ENCODE data around the gene NRN1. TPM values are rescaled to one million over a fixed set of nuclear protein-coding genes. Genes with fewer than 3 reads are reported as not detected.

NRN1 gene
- total and polyA plus RNA-seq, 2 experiments from 2014 or later: not detected

GRCh38 chr6:5962794-5963193, 43.9 kb downstream of the NRN1 start:
- no peaks in the 10 kb centered on the region for H3K4me1 ChIP-seq (ENCODE audit: insufficient read depth)
- no peak overlapping the region for H3K4me2 ChIP-seq
- DNase-seq (ENCODE audit: low spot score): no peak
- no peaks in the 10 kb centered on the region for H3K36me3 ChIP-seq (replicated peaks; ENCODE audit: insufficient read depth, low read depth)
- no peak for TF ChIP-seq EZH2phosphoT487 (IDR thresholded peaks at IDR 0.05; ENCODE audit: low read depth, severe bottlenecking, unreplicated experiment)
- no peak for TF ChIP-seq EZH2 (IDR thresholded peaks at IDR 0.05; ENCODE audit: borderline replicate concordance)
- no peak for TF ChIP-seq CTCF (IDR thresholded peaks at IDR 0.05; ENCODE audit: poor library complexity)
- no peaks in the 10 kb centered on the region for H3K79me2 ChIP-seq
- H3K4me3 ChIP-seq: no peak overlapping the region
- WGBS (ENCODE audit: low lambda C conversion rate, missing lambda C conversion rate): 94% methylated on average over 2 of the region's 2 CpGs
- H3K27me3 ChIP-seq: no peaks in the 10 kb centered on the region
- H2AFZ ChIP-seq: no peak overlapping the region
- no peaks in the 10 kb centered on the region for H3K9me2 ChIP-seq (replicated peaks; ENCODE audit: insufficient read depth)
- no peaks in the 10 kb centered on the region for H3K9me3 ChIP-seq (ENCODE audit: low read depth)
- no peak overlapping the region for H3K27ac ChIP-seq
- no peaks in the 10 kb centered on the region for H4K20me1 ChIP-seq (ENCODE audit: insufficient read depth, poor library complexity, severe bottlenecking)

GRCh38 chr6:5961836-5962235, 44.9 kb downstream of the NRN1 start:
- Histone ChIP-seq H3K9me2 (replicated peaks; ENCODE audit: insufficient read depth) (no peaks in the 10 kb centered on the region), H3K79me2 (no peaks in the 10 kb centered on the region), H3K4me1 (ENCODE audit: insufficient read depth) (no peaks in the 10 kb centered on the region), H3K4me3 (no peak overlapping the region), H2AFZ (no peak overlapping the region), H3K27me3 (no peaks in the 10 kb centered on the region), H3K4me2 (no peak overlapping the region), H3K9me3 (ENCODE audit: low read depth) (no peaks in the 10 kb centered on the region), H3K27ac (no peak overlapping the region), H3K36me3 (replicated peaks; ENCODE audit: insufficient read depth, low read depth) (no peaks in the 10 kb centered on the region), H4K20me1 (ENCODE audit: insufficient read depth, poor library complexity, severe bottlenecking) (no peaks in the 10 kb centered on the region)
- TF ChIP-seq EZH2phosphoT487 (IDR thresholded peaks at IDR 0.05; ENCODE audit: low read depth, severe bottlenecking, unreplicated experiment) (no peak), EZH2 (IDR thresholded peaks at IDR 0.05; ENCODE audit: borderline replicate concordance) (no peak), CTCF (IDR thresholded peaks at IDR 0.05; ENCODE audit: poor library complexity) (no peak)
- 93% methylated on average over 2 of the region's 2 CpGs for WGBS (ENCODE audit: low lambda C conversion rate, missing lambda C conversion rate)
- no peak for DNase-seq (ENCODE audit: low spot score)

GRCh38 chr6:5960456-5960855, 46.3 kb downstream of the NRN1 start:
- TF ChIP-seq EZH2 (IDR thresholded peaks at IDR 0.05; ENCODE audit: borderline replicate concordance) (no peak), EZH2phosphoT487 (IDR thresholded peaks at IDR 0.05; ENCODE audit: low read depth, severe bottlenecking, unreplicated experiment) (no peak), CTCF (IDR thresholded peaks at IDR 0.05; ENCODE audit: poor library complexity) (no peak)
- H3K27ac ChIP-seq: no peak overlapping the region
- H3K4me3 ChIP-seq: no peak overlapping the region
- H3K36me3 ChIP-seq (replicated peaks; ENCODE audit: insufficient read depth, low read depth): no peaks in the 10 kb centered on the region
- no peaks in the 10 kb centered on the region for H4K20me1 ChIP-seq (ENCODE audit: insufficient read depth, poor library complexity, severe bottlenecking)
- no peak overlapping the region for H3K4me2 ChIP-seq
- H2AFZ ChIP-seq: no peak overlapping the region
- H3K4me1 ChIP-seq (ENCODE audit: insufficient read depth): no peaks in the 10 kb centered on the region
- no peaks in the 10 kb centered on the region for H3K79me2 ChIP-seq
- H3K9me3 ChIP-seq (ENCODE audit: low read depth): no peaks in the 10 kb centered on the region
- H3K9me2 ChIP-seq (replicated peaks; ENCODE audit: insufficient read depth): no peaks in the 10 kb centered on the region
- DNase-seq (ENCODE audit: low spot score): no peak
- 91% methylated on average over 5 of the region's 5 CpGs for WGBS (ENCODE audit: low lambda C conversion rate, missing lambda C conversion rate)
- no peaks in the 10 kb centered on the region for H3K27me3 ChIP-seq

DNA sequence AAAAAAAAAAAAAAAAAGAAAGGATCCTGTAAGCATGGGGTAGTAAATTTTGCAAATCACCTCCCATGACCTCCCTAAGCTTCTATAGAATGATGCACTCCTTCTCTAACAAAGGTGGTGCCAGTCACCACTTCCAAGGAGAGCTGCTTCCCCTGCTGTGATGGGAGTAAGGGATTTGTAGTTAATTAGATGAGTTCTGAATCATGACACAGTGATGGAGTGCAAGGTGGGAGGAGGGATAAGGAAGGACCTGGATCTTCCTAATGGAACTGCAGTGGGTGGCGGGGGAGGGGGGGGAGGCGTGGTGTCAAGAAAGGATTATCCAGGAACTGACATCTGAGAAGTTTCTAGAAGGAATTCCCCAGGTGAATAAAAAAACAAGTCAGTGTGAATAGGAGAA, 47.8 kb downstream of the NRN1 start:
- Histone ChIP-seq H3K4me3 (no peak overlapping the region), H3K27ac (no peak overlapping the region), H3K9me2 (replicated peaks; ENCODE audit: insufficient read depth) (no peaks in the 10 kb centered on the region), H3K9me3 (ENCODE audit: low read depth) (no peaks in the 10 kb centered on the region), H3K4me1 (ENCODE audit: insufficient read depth) (no peaks in the 10 kb centered on the region), H3K4me2 (no peak overlapping the region), H3K27me3 (no peaks in the 10 kb centered on the region), H4K20me1 (ENCODE audit: insufficient read depth, poor library complexity, severe bottlenecking) (no peaks in the 10 kb centered on the region), H3K79me2 (no peaks in the 10 kb centered on the region), H2AFZ (no peak overlapping the region), H3K36me3 (replicated peaks; ENCODE audit: insufficient read depth, low read depth) (no peaks in the 10 kb centered on the region)
- DNase-seq (ENCODE audit: low spot score): no peak
- no CpG with 5 or more reads among the region's 2 CpGs for WGBS (ENCODE audit: low lambda C conversion rate, missing lambda C conversion rate)
- no peak for TF ChIP-seq EZH2 (IDR thresholded peaks at IDR 0.05; ENCODE audit: borderline replicate concordance)
- no peak for TF ChIP-seq EZH2phosphoT487 (IDR thresholded peaks at IDR 0.05; ENCODE audit: low read depth, severe bottlenecking, unreplicated experiment)
- TF ChIP-seq CTCF (IDR thresholded peaks at IDR 0.05; ENCODE audit: poor library complexity): no peak

Data from hepatocyte (in vitro differentiated cells).